HepG2 (cell line): ENCODE results near the gene STPG2.

Source experiments
- CHD2 ChIP-seq: IDR thresholded peaks from 2 replicates; pipeline ENCODE4 v1.6.1; 2011; ENCODE audit warnings: low read depth, low read length, improper control_type of control experiment
- ZMAT5 ChIP-seq: sonication (generic); formaldehyde crosslinking; IDR thresholded peaks from 2 replicates; pipeline ENCODE4 v1.5.0; 2020; ENCODE audit warnings: mild to moderate bottlenecking, low read depth, missing genetic modification reagents, borderline replicate concordance

GRCh38 chr4:98176531-98176930 lies 33.3 kb upstream of the STPG2 start:
- TF ChIP-seq CHD2 (no peak), ZMAT5 (CRISPR knock-in tag) (no peak)
